ENCODE data around the gene RHBG.

RHBG gene

DNA sequence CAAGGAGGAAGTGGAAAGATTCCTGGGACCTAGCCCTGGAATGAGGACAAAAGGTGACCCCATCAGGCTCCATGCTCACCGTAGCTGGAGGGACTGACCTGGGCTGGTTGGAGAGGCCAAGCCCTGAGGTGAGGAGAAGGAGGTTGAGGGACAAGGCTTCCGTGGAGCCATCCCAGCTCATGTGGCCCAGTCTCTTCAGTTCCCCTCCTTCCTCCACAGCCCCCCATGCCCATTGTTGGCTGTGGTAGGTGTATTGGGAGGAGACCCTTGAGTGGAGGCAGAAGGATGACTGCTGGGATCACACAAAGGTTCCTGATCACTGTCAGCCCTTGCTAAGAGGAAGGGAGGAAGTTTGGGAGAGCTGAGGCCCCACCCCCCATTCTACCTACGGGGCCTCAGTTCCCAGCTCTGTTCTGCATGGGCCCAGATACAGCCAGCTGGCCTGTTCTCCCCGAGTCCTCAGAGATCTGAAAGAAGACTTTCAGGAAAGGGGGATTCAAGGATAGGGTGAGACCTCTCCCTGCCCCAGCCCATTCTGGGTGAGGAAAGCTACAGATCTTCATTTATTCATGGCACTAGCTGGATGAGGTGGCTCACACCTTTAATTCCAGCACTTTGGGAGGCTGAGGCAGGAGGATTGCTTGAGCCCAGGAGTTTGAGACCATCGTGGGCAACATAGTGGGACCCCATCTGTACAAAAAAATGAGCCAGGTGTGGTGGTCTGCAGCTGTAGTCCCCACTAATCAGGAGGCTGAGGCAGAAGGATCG lies 17.3 kb downstream of the RHBG start:
- DNase-seq (ENCODE audit: low read depth in 2 of 2), result no peak

DNA sequence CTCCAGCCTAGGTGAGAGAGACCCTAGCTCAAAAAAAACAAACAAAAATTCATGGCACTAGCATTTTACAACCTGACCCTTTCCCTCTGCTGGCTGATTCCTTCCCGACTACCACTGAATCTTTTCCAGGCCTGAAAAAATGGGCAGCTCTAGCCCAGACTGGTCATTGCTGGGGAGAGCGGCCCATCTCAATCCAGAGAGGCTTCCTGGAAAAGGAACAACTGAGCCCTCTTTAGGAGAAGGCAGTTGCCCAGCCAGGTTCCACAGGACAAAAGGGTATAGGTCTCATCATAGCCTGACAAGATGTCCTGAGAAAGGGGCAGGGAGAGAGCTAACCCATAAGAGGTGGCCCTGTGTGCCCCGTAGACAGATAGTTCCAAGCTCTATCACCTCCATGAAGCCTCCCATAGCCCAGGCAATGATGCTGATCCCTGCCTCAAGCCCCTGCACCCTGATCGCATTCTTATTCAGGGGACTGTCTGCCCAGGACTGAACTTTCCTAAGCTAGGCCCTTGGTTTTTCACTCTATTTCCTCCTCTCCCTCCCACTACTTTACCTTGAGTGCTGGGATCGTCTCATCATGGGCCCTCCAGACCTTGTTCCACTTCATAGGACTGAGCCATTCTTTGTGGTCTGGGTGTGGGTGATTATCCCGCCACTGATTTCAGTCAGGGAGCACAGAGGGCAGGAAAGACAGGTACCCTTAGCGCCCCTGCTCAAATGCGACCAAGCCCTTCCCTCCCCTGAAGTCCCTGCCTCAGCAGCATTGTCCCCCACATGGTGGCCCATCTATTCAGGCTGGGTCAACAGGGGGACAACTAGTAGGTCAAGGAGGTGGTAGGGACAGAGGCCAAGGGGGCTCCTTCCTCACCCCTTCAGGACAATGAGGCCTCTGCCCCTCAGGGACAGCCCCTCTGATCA lies 18.2 kb downstream of the RHBG start:
- no peak for DNase-seq (ENCODE audit: low read depth in 2 of 2)

DNA sequence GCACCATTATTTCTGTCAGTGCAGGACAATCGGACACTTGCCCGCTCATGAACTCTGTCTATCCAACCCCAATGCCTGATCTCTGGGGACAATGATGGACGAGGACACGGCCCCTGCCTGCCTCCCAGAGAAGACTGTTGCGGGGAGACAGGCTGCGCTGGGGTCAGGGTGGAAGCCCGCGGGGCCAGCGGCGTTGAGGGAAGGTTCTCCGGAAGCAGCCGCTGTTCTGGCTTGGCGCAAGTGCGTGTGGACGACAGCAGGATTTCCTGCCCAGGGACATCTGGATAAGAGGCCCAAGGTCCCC lies 18.8 kb downstream of the RHBG start:
- no peak for DNase-seq (ENCODE audit: low read depth in 2 of 2)

DNA sequence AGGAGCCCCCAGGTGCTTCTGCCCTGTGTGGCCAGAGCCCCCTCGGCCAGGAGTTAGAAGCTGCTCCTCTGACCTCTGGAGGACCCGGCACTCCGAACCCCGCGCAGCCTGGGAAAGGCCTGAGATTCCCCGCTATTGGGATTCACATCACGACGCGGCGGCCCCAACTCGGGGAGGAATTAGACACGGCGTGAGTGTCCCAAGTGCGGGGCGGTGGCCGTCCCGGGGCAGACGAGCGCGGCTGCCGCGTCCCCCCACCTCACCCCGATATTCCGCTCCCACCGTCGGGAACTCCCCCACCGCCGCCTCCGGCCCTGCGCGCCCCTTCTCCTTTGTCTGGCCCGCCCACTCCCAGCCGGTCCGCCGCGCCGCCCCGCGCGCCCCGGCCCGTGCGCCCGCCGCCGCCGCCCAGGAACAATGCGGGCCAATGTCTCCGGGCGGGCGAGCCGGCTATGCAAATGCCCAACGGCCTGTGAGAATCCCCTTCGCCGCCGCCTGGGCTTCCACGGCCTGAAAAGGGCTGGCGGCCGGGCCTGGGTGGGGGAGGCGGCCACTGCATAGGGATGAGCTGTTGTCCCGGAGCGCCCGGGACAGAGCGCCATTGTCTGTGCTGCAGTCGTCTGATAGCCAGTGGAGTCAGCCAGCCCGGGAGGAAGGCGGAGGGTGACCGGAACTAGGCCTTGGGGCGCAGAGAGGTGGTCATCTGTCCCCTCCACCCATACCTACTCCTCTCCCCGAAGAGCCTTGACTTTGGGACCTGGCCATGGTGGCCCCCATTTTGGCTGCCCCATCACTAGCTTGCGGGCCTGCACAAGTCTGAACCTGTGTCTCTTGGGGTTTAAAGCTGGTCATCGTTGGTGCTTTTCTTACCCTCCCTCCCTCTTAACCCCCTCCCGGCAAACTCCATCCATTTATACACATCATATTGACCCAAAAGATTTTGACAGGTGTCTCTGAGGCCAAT lies 19.4 kb downstream of the RHBG start:
- DNase-seq (ENCODE audit: low read depth in 2 of 2), result no peak

DNA sequence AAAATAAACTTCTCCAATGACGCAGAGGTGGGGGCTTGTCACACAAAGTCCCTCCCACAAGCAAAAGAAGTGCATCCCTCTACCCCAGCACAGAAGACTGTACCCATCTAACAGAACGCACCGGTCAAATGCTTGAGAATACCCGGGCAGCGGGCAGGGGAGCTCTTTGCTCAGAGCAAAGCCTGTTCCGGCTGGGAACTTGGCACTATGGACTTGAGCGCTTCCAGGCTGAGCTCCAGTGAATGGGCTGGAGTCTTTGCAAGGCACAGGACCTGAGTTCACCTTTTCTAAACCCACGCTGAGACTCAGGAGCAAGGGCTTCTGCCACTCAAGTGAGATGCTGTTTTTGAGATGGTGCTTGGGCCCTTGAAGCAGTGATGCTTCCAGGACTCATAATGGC lies 20.3 kb downstream of the RHBG start:
- no peak for DNase-seq (ENCODE audit: low read depth in 2 of 2)

DNA sequence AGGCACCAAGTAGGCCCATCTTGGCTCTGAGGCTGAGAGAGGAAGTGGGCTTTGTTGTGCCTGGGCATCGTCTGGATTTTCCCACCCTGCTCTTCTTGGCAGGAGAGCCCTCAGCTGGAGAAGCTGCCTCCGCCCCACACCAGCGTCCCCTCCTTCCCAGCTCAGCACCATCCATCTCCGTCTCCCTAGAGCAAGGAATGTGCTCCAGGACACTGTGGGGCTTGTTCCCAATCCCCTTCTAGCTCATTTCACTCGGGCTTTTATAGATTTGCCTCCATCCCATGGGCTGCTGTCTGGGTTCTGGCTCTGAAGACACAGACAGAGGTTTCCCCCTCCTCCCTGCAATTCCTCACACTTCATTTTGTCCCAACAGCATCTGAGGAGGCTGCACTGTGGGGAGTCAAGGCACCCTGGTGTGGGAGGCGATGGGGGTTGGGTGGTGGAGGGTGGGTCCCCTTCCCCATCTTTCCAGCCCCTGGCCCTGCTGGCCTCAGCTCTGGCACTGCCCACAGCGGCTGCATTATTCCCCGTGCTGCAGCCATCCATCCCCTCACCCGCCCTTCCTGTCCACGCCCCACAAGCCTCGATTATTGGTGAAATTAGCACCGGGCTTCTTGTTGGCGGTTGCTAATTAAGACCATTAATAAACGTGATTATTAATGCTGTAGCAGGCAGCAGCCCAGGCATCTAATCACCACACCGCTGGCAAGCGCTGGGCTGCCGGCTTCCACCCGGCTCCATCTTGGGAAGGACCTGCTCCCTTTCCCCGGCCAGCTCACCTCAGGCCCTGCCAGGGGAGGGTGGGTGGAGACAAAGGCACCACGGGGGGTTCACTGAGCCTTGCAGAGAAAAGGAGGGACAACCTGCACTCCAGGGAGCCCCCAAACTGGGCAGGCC lies 21.7 kb downstream of the RHBG start:
- DNase-seq (ENCODE audit: low read depth in 2 of 2), result no peak

DNA sequence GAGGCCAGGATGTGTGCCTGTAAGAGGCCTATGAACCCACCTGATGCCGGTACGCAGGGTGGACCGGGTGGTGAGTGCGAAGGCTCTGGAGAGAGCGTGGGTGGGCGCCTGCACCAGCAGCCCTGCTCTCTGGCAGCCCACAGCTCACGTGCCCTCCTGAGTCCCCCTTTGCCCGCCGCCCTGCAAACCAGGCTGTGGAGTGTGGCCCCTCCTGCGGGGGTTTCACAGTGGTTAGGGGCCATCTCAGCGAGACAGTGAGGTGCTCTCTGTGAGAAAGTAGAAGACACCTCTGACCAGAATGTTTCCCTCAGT lies 22.3 kb downstream of the RHBG start:
- no peak for DNase-seq (ENCODE audit: low read depth in 2 of 2)

DNA sequence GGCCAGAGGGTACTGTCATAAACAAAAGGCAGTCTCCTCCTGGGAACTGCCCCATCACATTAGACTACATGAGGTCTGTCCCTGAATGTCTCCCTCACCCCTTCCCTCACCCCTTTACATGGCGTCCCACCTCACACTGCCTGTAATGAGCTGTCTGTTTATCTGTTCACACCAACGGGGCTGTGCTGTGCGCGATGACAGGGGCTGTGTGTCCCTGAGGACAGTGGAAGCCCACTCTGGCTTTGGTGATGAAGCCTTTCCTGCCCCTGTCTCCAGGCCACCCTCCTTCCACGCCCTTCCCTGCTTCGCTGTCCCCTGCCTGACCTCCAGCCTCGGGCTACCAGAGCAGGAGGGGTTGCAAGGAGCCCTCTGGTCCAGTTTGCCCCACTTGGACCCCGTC lies 22.7 kb downstream of the RHBG start:
- DNase-seq (ENCODE audit: low read depth in 2 of 2), result no peak

DNA sequence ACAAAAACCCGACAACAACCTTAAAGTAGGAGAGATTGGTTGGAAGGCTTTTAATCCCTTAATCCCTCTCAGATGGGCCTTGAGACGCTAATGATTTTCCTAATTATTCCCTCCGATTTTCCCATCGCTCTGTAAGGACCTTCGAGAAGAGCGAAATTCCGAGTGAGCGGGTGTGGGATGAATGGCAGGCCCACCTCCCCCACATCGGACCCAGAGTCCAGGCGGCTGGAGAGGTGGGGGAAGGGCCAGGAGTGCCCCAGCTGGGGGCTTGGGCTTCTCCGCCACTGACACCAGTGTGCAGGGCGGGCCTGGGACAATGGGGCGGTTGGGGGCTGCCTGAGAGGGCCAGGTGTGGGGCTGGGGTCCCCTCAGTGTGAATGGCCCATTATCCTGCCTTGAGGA lies 23.4 kb downstream of the RHBG start:
- no peak for DNase-seq (ENCODE audit: low read depth in 2 of 2)

DNA sequence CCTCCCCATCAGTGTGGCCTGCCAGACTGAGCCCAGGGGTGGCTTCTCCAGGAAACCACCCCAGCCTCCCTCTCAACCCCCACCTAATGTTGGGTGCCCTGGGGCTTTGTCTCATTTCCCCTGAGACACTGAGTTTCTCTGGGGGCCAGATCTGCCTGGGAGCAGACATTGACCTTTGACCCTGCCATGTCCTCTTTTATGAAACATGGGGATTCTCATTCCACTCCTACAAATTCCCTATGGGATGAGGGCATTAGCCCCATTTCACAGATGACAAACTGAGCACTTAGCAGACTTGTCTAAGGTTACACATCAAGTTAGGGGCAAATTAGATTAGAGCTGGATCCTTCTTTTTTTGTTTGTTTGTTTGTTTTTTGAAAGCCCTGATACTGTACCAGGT lies 24.1 kb downstream of the RHBG start:
- DNase-seq (ENCODE audit: low read depth in 2 of 2), result no peak

DNA sequence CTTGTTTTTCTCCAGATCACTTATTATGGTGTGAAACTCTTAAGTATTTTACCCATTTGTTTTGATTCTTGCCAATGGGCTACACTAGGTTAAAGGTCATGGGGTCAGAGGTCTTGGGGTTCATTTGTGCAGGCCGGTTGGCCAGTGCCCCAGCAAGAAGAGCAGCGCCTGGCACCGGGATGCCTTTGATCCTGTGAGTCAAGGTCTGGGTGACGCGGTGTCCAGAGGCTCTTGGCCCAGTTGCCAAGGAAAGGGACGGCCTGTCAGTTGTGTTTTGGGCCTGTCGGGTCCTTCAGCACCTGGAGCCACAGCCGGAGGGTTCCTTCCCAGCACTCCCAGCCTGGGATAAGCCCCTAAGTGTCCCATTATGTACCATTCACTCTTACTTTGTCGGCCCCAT lies 25.1 kb downstream of the RHBG start:
- no peak for DNase-seq (ENCODE audit: low read depth in 2 of 2)

DNA sequence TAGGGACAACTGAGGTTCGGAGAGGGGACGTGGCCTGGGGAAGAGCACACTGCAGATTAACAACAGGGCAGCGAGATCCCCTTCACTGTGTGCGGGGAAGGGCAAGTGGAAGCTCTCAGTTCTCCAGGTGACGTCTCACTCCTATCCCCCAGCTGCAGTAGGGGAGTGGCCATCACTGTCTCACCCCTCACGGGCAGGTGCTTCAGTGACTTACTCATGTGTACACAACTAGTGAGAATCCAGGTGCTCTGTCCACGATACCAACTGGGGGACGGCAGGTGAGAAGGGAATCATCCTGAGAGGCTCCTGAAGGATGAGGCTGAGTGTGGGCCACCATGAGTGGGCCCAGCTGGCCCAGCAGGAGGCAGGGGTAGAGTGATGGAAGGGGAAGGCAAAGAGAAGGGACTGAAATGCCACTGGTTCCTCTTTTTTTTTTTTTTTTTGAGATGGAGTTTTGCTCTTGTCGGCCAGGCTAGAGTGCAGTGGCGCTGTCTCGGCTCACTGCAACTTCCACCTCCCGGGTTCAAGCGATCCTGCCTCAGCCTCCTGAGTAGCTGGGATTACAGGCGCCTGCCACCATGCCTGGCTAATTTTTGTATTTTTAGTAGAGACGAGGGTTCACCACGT lies 25.9 kb downstream of the RHBG start:
- no peak for DNase-seq (ENCODE audit: low read depth in 2 of 2)

DNA sequence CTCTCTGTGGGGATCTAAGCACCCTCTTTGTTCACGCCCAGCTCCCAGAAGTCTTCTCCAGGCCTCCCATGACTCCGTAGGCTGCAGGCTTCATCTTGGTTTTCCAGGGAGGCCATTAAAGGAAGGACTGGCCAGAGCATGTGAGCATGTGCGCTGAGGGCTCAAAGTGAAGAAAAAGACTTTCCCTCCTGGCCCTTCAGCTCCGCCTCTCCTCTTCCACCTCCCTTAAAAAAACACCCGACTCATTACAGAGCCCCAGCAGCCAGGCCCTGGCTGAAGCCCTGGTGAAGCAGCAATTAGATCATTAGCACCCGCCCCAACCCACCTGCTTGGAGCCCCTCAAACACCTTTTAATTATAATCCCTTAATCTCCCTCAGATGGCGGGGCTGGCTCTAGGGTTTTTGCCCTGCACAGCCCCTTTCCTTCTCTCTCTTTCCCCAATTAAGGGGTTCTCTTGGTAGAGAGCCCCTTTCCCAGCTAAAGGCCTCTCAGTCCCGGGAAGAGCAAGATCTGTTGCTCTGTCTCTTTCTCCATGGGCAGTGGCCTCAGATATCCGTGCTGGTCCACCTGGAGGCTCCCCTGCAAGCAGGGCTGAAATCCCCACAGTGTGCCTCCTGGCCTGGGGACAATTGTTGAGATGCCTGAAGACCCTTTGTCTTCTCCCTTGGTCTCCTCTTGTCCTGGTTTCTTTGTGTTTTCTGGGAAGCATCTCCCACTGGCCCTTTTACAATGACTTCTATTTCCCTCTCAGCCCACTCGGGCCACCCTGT lies 30.5 kb downstream of the RHBG start:
- no peak for DNase-seq (ENCODE audit: low read depth in 2 of 2)

DNA sequence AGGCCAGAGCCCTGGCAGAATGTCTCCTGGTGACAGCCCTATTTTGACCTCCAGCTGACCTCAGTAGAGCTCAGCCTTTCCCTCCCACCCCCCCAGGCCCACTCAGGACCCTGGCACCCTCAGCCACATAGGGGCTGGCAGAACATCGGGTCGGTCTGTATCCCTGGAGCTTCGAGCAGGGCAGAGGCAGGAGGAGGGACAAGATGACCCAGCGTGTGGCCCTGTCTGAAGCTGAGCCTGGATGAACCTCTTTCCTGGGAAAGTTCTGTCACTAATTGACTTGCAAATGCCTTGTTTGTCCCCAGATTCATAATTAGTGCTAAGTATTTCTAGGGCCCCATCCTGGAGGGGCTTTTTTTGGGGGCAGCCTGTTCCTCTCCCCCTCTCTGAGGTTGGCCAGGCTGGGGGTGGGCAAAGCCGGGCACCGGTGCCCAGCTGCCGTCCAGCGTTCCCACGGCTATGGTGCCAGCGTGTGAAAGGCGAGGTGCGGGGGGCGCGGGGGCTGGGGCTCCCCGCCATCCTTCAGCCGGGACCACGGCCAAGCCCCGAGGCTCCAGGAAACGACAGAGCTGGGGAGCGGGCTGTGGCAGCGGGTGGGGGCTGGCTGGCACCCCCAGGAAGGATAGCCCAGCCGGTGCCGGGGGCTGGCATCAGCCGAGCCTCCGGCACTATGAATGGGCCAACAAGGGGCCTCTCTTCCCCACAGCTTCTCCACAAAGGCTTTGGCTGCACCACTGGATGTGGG lies 31.4 kb downstream of the RHBG start:
- DNase-seq (ENCODE audit: low read depth in 2 of 2), result no peak

DNA sequence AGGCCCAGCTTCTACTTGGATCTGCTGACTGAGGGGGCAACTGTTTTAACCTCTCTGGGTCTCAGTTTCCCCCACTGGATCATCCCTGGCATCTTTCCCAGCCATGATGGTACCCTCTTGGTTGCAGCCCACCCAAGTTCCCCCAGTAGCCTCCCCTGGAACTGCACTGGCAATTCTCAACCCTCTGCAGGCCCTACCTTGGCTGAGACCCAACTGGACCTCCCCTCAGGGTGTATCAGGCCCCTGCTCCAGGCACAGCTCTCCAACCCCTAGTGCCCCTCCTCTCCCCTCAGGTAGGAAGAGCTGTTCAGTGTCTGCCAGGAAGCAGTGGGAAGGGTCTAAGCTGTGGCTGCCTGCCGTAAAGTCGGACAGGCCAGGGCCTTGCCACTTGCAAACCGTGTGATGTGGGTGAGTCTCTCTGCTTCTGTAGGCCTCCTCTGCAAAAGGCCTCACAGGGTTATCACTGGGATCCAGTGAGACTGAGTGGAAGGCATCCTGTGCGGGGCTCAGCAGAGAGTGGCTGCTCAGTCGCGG lies 32.1 kb downstream of the RHBG start:
- no peak for DNase-seq (ENCODE audit: low read depth in 2 of 2)

DNA sequence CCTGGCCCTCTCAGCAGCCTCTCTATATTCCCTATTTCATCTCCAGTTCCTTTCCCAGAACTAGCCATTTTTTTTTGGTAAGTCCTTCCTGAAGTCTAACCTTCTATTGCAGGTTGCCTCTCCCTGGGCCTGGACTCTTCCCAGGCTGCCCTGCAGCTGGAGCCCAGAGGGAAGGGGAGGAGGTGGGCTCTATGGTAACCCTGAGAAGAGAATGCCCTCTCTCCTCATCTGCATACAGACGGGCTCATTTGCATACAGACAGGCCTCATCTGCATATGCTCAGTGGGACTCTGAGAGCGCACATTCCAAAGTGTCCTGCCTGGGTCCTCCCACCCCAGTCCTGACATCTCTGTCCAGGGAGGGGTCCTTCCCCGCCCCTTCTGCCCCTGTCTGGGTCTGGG lies 32.7 kb downstream of the RHBG start:
- no peak for DNase-seq (ENCODE audit: low read depth in 2 of 2)

DNA sequence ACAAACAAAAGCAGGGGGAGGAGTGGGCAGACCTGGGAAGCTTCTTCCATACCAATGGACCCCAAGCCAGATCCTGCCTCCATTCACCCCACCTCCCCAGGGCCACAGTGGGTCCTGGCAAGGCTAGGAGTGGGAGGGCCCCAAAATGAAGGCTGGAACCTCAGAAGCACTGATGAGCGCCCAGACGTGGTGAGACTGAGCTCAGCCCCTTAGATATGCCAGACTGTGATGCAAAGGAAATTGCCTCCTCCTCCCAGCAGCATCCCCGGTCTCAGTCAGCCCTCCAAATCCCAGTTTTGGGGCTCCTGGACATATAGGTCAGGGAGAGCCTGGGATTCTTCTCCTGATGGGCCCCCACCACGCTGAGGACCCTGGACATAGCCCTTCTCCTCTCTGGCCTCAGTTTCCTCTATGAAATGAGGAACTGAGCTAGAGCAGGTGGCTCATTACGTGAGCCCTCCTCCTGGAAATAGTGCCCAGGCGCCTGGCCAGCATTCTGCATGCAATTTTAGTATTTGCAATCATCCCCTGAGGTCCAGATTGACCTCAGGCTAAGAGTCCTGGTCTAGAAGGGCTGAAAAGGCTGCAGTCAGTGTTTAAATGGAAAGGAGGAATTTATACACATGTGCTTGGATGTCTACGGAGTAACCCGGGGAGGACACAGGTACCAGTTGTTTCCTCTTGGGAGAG lies 33.5 kb downstream of the RHBG start:
- DNase-seq (ENCODE audit: low read depth in 2 of 2), result no peak

DNA sequence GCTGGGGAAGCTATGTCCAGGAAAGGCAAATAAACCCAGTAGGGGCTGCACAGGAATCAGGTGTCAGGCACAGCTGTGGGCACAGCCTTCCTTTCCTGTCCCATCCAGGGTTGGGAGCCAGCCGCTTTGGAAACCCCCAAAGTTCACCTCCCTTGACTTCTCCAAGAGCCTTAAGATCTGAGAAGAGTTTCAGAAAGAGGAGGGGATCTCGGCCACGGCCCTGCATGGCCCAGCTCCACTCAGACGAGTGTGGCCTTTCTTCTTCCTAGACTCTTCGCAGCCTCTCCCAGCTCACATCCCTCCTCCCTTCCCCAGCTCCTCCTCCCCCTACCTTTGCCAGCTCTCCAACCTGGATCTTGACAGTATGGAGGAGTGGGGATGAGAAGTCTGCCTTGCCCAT lies 36.7 kb downstream of the RHBG start:
- DNase-seq (ENCODE audit: low read depth in 2 of 2), result no peak

DNA sequence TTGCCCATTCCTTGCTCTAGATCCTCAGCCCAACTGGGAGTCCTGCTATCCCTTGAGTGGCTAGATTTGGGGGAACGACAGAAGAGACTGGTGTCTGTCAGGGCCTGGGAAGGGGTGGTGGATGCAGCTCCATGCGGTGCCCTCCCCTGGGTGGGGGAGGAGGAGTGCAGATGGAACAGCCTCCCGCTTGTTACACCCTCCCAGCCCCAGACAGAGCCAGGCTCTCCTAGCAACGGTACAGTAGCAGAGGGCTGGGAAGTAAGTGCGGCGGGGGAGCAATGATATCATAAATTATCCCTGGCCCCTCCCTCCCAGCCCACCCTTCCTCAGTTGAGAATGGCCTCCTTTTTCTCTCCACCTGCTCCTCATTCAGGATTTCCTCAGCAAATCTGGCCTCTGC lies 37.2 kb downstream of the RHBG start:
- DNase-seq (ENCODE audit: low read depth in 2 of 2), result no peak

Measured in stimulated activated CD4-positive, alpha-beta T cell treated with anti-CD3 and anti-CD28 coated beads, Interleukin-15, amount 100 ng/mL, for 48 hours (primary cell).